T-helper 2 cell treated with Interferon-gamma antibody and Interleukin-4, amounts not matched to agents 100 ng/mL and 5 ng/mL, for 36 hours (primary cell): ENCODE results near the gene RYR2. TPM values are rescaled to one million over a fixed set of nuclear protein-coding genes. Genes with fewer than 3 reads are reported as not detected.

Source experiments
- total RNA-seq: library from RNA; stranded (reverse); gene quantifications from 2 replicates; pipeline ENCODE4 v1.2.3, GENCODE V29; 2022

Gene RYR2
- total RNA-seq, 1 donor from 2014 or later, result 0.39 TPM

Other genes starting within 250 kb of the RYR2 start
- gene MTR, start 246.9 kb upstream of the RYR2 start, total RNA-seq, result 39.9 and 40.6 TPM in 2 replicates
- gene MT1HL1, start 37.7 kb upstream of the RYR2 start, total RNA-seq, result not detected in 2 replicates